GM12874 (cell line): ENCODE data around the gene SMG1.

ENCODE experiments used
- TF ChIP-seq, protein P1 (sequence below): IDR thresholded peaks from 2 replicates; pipeline ENCODE4 v1.5.1; 2011; ENCODE audit warnings: low read depth, mild to moderate bottlenecking, control low read depth, low read length, moderate library complexity; ENCODE audit not compliant: insufficient read depth

SMG1 gene

DNA sequence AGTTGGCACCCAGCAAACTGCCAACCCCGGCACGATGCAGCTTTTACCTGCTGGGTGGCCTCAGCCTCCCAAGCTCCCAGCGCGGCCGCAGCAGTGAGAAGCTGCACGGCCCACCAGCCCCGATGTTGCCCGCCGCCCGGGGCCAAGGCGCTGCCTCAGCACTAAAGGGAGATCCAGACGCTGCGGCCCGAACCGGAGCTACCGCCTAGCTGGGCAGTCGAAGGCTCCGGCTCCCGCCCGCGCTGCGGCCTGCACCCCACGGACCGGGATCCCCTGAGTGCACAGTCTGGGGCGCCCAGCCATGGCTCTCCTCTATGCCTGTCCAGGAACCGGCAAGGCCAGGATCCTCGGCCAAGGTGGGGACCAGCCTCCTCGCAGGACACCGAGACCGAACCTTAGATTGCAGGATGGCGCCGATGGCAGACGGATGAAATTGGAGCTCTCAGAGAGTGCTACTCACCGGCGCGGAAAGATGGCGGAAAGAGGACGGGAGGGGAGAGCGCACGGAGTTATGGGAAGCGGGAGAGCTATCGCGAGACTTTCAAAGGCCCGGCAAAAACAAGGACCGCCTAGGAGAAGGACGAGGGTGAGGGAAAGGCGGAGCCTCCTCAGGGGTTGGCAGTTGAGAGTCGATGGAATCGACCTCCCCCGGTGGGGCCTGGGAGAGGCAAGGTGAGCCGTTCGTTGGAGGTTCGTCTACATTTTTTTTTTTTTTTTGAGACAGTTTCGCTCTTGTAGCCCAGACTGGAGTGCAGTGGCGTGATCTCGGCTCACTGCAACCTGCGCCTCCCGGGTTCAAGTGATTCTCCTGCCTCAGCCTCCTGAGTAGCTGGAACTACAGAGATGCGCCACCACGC lies 136.1 kb downstream of the SMG1 start, which contains the start of gene RPS15A:
RPS15A (minus strand) TSS at position 485 of the 857 bp plus-strand sequence. CDS start 1,221 bp downstream, outside the sequence.
- TF ChIP-seq, protein P1, sequence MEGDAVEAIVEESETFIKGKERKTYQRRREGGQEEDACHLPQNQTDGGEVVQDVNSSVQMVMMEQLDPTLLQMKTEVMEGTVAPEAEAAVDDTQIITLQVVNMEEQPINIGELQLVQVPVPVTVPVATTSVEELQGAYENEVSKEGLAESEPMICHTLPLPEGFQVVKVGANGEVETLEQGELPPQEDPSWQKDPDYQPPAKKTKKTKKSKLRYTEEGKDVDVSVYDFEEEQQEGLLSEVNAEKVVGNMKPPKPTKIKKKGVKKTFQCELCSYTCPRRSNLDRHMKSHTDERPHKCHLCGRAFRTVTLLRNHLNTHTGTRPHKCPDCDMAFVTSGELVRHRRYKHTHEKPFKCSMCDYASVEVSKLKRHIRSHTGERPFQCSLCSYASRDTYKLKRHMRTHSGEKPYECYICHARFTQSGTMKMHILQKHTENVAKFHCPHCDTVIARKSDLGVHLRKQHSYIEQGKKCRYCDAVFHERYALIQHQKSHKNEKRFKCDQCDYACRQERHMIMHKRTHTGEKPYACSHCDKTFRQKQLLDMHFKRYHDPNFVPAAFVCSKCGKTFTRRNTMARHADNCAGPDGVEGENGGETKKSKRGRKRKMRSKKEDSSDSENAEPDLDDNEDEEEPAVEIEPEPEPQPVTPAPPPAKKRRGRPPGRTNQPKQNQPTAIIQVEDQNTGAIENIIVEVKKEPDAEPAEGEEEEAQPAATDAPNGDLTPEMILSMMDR: no peak

DNA sequence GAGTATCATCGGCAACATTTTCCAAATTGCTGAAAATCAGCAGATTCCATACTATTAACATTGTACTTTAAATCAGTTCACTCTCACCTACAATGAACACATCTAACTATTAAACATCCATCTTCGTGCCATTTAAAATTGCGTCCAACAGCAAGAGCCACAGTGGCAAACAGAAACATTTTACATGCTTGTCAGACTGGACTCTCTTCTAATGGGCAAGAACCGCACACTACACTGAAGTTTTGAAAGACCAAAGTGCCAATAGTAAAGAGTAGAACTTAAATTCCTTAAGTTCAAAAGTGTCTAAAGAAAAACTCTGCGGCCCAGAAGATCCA lies 136.7 kb downstream of the SMG1 start:
- TF ChIP-seq, protein P1: no peak

DNA sequence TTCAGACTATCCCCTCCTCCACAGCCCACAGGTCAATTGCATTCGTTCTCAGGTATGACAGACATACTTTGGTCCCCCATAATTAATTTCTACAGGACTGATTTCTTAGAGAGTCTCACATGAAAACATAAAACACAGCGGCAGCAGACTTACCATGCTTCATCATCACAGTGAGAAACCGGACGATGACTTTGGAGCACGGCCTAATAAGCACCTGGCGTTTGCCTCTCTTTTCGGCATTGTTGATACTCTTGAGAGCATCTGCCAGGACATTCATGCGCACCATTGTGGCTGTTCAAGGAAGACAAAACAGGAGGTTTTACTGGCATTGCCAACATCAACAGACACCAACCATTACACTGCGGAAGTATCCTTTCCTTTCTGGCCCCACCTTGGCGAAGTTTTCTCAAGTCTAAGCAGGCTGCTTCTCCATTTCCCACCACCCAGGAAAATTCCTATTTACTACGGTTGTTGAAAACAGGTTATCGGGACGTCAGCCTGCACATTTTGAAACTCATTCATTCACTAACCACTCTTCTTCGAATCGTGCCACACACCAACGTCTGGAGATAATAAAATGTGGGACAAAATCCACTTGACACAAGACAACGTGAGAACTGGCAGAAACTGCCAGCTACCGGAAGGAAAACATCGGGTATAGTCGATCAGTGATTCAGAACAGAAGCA lies 137.2 kb downstream of the SMG1 start:
- TF ChIP-seq, protein P1: no peak

DNA sequence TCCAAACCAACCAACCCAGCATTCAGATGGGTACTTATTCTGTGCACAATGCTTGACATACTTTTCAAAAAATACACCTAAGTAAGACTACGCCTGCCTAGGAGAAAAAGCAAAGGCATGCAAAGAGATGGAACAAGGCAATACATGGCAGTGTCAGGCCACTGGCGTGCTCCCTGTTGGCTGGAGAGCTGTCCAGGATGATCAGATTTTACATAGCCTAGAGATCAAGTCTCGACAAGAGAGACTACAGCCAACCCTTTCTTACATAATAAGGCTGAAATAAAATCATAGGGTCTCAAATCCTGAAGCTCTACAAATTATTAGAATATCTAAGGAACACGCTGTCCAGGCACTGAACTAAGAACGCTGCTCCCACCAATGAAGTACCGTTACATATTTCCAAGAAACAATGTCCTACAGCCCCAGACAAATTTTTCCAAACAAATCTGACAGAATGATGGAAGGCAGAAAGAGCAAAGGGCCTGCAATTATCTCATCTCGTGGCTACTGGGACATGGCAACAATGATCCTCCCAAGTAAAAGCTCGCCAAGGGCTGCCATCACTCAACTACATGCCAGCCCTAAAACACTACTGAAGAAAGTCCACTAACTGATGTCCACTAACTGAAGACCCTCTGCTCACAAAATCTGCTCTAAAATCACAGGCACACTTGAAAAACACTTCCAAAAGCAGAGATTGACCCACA lies 141.1 kb downstream of the SMG1 start:
- TF ChIP-seq, protein P1: no peak

DNA sequence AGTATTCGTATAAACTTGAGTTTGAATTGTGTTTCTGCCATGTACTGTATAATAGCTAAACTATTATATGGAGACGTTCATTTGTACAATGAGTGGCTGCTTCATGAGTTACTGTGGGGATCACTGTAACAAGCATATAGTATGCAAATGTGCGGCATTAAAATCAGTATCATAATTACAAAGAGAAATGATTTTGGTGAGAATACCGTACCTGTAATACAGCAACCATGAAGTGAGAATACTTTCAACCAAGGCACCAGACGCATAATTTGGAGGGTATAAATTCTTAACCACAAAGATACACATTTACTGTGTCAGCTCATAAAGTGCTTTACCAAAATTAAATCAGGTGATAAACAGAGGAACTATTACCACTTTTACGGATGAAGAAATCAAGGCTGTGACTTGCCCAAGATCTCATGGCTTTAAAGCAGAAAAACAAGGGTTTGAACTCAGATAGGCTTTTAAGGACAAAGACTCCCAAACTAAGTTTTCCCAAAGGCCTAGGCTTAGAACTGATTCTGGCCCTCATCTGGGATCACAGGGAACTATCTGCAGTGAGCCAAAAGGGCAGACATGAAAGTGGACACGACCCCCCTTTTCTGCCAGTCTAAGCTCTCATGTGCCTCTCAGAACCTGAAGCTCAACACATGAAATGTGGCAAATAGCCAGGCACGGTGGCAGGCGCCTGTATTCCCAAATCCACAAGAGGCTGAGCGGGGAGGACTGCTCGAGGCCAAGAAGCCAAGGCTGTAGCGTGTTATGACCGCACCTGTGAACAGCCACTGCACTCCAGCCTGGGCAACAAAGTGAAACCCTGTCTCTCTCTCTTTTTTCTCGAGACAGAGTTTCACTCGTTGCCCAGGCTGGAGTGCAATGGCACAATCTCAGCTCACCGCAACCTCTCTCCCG lies 142.5 kb downstream of the SMG1 start:
- TF ChIP-seq, protein P1: no peak

DNA sequence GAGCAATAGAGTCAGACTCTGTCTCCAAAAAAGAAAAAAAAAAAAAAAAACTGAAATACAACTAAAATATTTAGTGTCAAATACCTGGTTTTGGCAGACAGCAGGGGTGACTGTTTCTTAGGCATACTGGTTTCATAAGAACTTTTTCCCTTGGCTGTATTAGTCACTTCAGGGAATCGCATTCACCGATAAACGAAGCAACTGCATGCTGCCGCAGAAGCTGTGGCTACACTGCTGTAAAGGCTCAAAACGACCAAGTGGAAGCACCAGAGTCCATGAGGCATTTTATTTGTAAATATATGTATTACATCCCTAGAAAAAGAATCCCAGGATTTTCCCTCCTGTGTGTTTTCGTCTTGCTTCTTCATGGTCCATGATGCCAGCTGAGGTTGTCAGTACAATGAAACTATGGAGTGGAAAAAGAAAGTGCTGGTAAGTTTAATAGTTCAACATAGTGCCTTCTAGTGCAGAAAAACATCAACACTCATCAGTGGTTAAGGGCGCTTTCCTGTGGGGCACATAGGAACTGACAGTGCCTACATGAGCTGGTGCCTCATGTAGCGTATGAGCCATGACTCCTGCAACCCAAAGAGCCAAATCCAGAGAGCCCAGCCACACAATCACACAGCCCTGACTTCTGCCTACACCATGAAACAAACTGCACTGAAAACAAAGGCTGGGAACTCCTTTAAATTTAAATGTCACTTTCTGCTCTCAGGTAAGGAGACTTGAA lies 143.3 kb downstream of the SMG1 start:
- TF ChIP-seq, protein P1: no peak
